GM12878 (cell line): ENCODE results near the gene JMJD4. TPM values are rescaled to one million over a fixed set of nuclear protein-coding genes. Genes with fewer than 3 reads are reported as not detected.

ENCODE experiments used
- ATAC-seq: fragments of 200-7000 bp; cut with Tn5 transposase; 3 replicates; pipeline ENCODE4 v1.9.1; 2020; ENCODE audit warnings: mild to moderate bottlenecking, moderate library complexity
- BruUV-seq: library from RNA; stranded (reverse); fragments of 400-500 nt; replicated peaks from 2 replicates; lab custom pipeline; 2021; lab: Mats Ljungman, UMichigan
- CTCF ChIA-PET: fragments of 300-600 bp; sonication (Branson Sonifier 250); formaldehyde crosslinking; extraction: SDS; loops from one replicate; lab custom pipeline; 2021; ENCODE audit warnings: inconsistent platforms; lab: Yijun Ruan, JAX
- POLR2A ChIA-PET: fragments of 350-600 bp; formaldehyde crosslinking; extraction: SDS; loops from one replicate; lab custom pipeline; 2021; ENCODE audit warnings: inconsistent platforms; lab: Charles Lee
- RAD21 ChIA-PET: fragments of 300-600 bp; sonication (Branson Sonifier 250); formaldehyde crosslinking; loops from one replicate; lab custom pipeline; 2023; ENCODE audit warnings: antibody characterized with exemption; ENCODE audit not compliant: unreplicated experiment; lab: Charles Lee
- SMC1A ChIA-PET: fragments of 300-600 bp; sonication (Branson Sonifier 250); formaldehyde crosslinking; loops from one replicate; lab custom pipeline; 2023; ENCODE audit not compliant: unreplicated experiment, uncharacterized antibody; lab: Charles Lee
- DNase-seq: peaks from one replicate; pipeline ENCODE4 v3.0.0-alpha.2; 2011; ENCODE audit warnings: low read depth, low spot score
- FAIRE-seq: peaks from 3 replicates; lab custom pipeline; 2011; peaks lifted over from hg19 to GRCh38; lab: Jason Lieb, UNC
- H2AFZ ChIP-seq: 2 replicates; pipeline ENCODE4 v1.6.0; 2011; ENCODE audit warnings: low read depth, low read length, control low read depth; ENCODE audit not compliant: control insufficient read depth
- H3K27ac ChIP-seq: 2 replicates; pipeline ENCODE4 v1.5.1; 2011; ENCODE audit warnings: control low read depth; ENCODE audit not compliant: control insufficient read depth, insufficient read depth
- H3K27me3 ChIP-seq, 2 experiments: replicated peaks in 1 of 2; 2 replicates each; pipeline versions ENCODE4 v1.6.0 to v1.6.1; 2011; ENCODE audit warnings: low read length in 1 of 2; ENCODE audit not compliant: control insufficient read depth in 2 of 2, insufficient read depth in 2 of 2
- H3K36me3 ChIP-seq, 2 experiments: 2 replicates each; pipeline ENCODE4 v1.5.1; 2011; ENCODE audit warnings: low read length in 1 of 2; ENCODE audit not compliant: control insufficient read depth in 2 of 2, insufficient read depth in 2 of 2
- H3K4me1 ChIP-seq: 2 replicates; pipeline ENCODE4 v1.6.1; 2011; ENCODE audit warnings: mild to moderate bottlenecking, low read length, moderate library complexity, mixed read lengths; ENCODE audit not compliant: control insufficient read depth, insufficient read depth
- H3K4me2 ChIP-seq: 2 replicates; pipeline ENCODE4 v1.6.0; 2011; ENCODE audit warnings: control low read depth; ENCODE audit not compliant: control insufficient read depth, insufficient read depth
- H3K4me3 ChIP-seq: fragments of 200-600 bp; sonication (generic); 2 replicates; pipeline ENCODE4 v1.5.1; 2016
- H3K79me2 ChIP-seq: 2 replicates; pipeline ENCODE4 v1.6.0; 2011; ENCODE audit warnings: low read length; ENCODE audit not compliant: control insufficient read depth, insufficient read depth
- H3K9ac ChIP-seq: 2 replicates; pipeline ENCODE4 v1.8.0; 2011; ENCODE audit warnings: low read length, control low read depth, mixed read lengths; ENCODE audit not compliant: control insufficient read depth, insufficient read depth
- H3K9me3 ChIP-seq: replicated peaks from 3 replicates; pipeline ENCODE4 v1.5.1; 2011; ENCODE audit warnings: mild to moderate bottlenecking, low read length; ENCODE audit not compliant: control insufficient read depth, insufficient read depth
- H4K20me1 ChIP-seq: 2 replicates; pipeline ENCODE4 v1.6.0; 2011; ENCODE audit not compliant: control insufficient read depth, insufficient read depth
- BHLHE40 ChIP-seq, 2 experiments: fragments of 450-650 bp in 1 of 2; IDR thresholded peaks; 2 replicates each; pipeline ENCODE4 v1.6.1; 2011 to 2017; ENCODE audit warnings: low read depth in 2 of 2, borderline replicate concordance in 1 of 2, improper control_type of control experiment in 1 of 2, low read length in 1 of 2, mild to moderate bottlenecking in 1 of 2
- CHD2 ChIP-seq: IDR thresholded peaks from 2 replicates; pipeline ENCODE4 v1.6.1; 2011; ENCODE audit warnings: low read depth, low read length, improper control_type of control experiment, borderline replicate concordance
- EED ChIP-seq: sonication (generic); IDR thresholded peaks from 2 replicates; pipeline ENCODE4 v1.6.1; 2016; ENCODE audit warnings: antibody characterized with exemption, low read depth
- HDAC2 ChIP-seq: fragments of 200-600 bp; sonication (generic); IDR thresholded peaks from 2 replicates; pipeline ENCODE4 v1.6.1; 2017
- MEF2A ChIP-seq: IDR thresholded peaks from 2 replicates; pipeline ENCODE4 v1.6.1; 2011; ENCODE audit warnings: low read depth, mild to moderate bottlenecking, low read length, moderate library complexity; ENCODE audit not compliant: insufficient read depth
- PRDM15 ChIP-seq: fragments of 450-650 bp; formaldehyde crosslinking; IDR thresholded peaks from 2 replicates; pipeline ENCODE4 v1.4.0; 2020; ENCODE audit warnings: mild to moderate bottlenecking, moderate library complexity
- RCOR1 ChIP-seq: conservative IDR thresholded peaks from 2 replicates; pipeline ENCODE4 v1.6.1; 2012; ENCODE audit warnings: low read depth, low read length, improper control_type of control experiment
- SRF ChIP-seq, 2 experiments: IDR thresholded peaks; 2 replicates each; pipeline ENCODE4 v1.6.1; 2011; ENCODE audit warnings: low read depth in 2 of 2, low read length in 2 of 2, mild to moderate bottlenecking in 1 of 2, moderate library complexity in 1 of 2
- TBL1XR1 ChIP-seq: IDR thresholded peaks from 2 replicates; pipeline ENCODE4 v1.6.1; 2012; ENCODE audit warnings: low read depth, low read length, improper control_type of control experiment
- ZBED1 ChIP-seq: IDR thresholded peaks from 2 replicates; pipeline ENCODE4 v1.6.1; 2016; ENCODE audit warnings: borderline replicate concordance
- ZNF687 ChIP-seq: fragments of 450-650 bp; IDR thresholded peaks from 2 replicates; pipeline ENCODE4 v1.6.1; 2017; ENCODE audit warnings: mild to moderate bottlenecking, moderate library complexity
- WGBS: methylation state at CpG from one replicate; pipeline ENCODE4 v1.1.6; 2016; ENCODE audit warnings: low lambda C conversion rate; ENCODE audit not compliant: insufficient replicate concordance, insufficient coverage; ENCODE audit errors: missing lambda C conversion rate; 5-methylcytosine and 5-hydroxymethylcytosine counted together
- in situ Hi-C: fragments of 300-500 bp; cut with MboI; formaldehyde crosslinking; loops from 9 replicates; pipeline ENCODE4 v1.14.3; 2018; ENCODE audit warnings: mixed read lengths
- intact Hi-C: fragments of 100-400 bp; cut with micrococcal nuclease; formaldehyde crosslinking; loops from one replicate; pipeline ENCODE4 v1.14.2; 2022; ENCODE audit not compliant: unreplicated experiment
- polyA plus RNA-seq, 11 experiments: library from polyadenylated mRNA; depleted of rRNA in 4 of 11; unstranded in 6 of 11; stranded (reverse) in 5 of 11; fragments of >200 nt; fragmentation: Nextera tagmentation in 4 of 11; fragmentation: Illumina TruSeq in 1 of 11; extraction: Ambion mirVana in 4 of 11; extraction: Trizol in 1 of 11; gene quantifications; 1 replicate in 1 of 11; 2 replicates in 10 of 11; pipeline versions ENCODE4 v1.2.1 to v1.2.3, GENCODE V29; 2011 to 2016; ENCODE audit warnings: inconsistent platforms in 2 of 11, missing spikeins in 2 of 11, low read depth in 1 of 11
- total RNA-seq, 4 experiments: library from RNA; depleted of rRNA in 3 of 4; stranded (reverse); fragments of >200 nt in 3 of 4; fragmentation: Illumina TruSeq in 1 of 4; extraction: Trizol in 1 of 4; gene quantifications; 2 replicates each; pipeline versions ENCODE4 v1.2.1 to v1.2.3, GENCODE V29; 2013 to 2021

The JMJD4 gene
- total and polyA plus RNA-seq, 10 of the 15 experiments (the other 5 are each of a cell fraction or from before 2014, with no cell fraction given): 0.89 to 38.3 (median 18.4) TPM

GRCh38 chr1:227731241-227731677 lies 3.8 kb downstream of the JMJD4 start:
- no peak for DNase-seq

More at GRCh38 chr1:227731241-227731677, 3.8 kb downstream of the JMJD4 start:
- in situ Hi-C loops (no loop called here), intact Hi-C loops (loop anchor here (10.0 kb wide), 1 partner anchor 54 kb away; no protein-coding TSS in a partner anchor)
- Histone ChIP-seq H3K27me3 (no peaks in the 10 kb centered on the region), H3K79me2 (peaks cover 24% of the 10 kb centered on the region), H3K9me3 (peaks cover 2% of the 10 kb centered on the region; the same call in 2 of the 3 replicates), H3K4me2 (no peak overlapping the region), H3K4me1 (peaks cover 17% of the 10 kb centered on the region), H3K4me3 (no peak overlapping the region), H3K9ac (no peak overlapping the region), H4K20me1 (no peaks in the 10 kb centered on the region), H3K36me3 (peaks cover 0 to 6% of the 10 kb centered on the region in 2 experiments; a peak in 3 of 4 replicates), H2AFZ (no peak overlapping the region), H3K27ac (no peak overlapping the region)
- FAIRE-seq (no peak), ATAC-seq (no peak)
- ChIA-PET POLR2A (interaction anchor here (0.6 kb wide), 1 partner anchor 750 kb away, joined by 3 read pairs; no protein-coding TSS in a partner anchor), CTCF (interaction anchor here (1.2 to 1.7 kb wide), 2 partner anchors 30 to 268 kb away, joined by 3 read pairs; no protein-coding TSS in a partner anchor), SMC1A (no interaction called here), RAD21 (no interaction called here)
- BruUV-seq: no TSS peak
- TF ChIP-seq ZBED1: no peak
- no peak for TF ChIP-seq HDAC2
- no peak for TF ChIP-seq EED
- TF ChIP-seq CHD2: no peak
- TF ChIP-seq MEF2A: no peak
- TF ChIP-seq PRDM15 (CRISPR knock-in tag): no peak
- TF ChIP-seq RCOR1: no peak
- TF ChIP-seq ZNF687: no peak
- TF ChIP-seq TBL1XR1: no peak
- TF ChIP-seq BHLHE40 (IDR thresholded peaks at IDR 0.05; ENCODE audit: borderline replicate concordance in 1 of 2, low read depth in 2 of 2, low read length in 1 of 2): no peak
- TF ChIP-seq SRF (IDR thresholded peaks at IDR 0.05; ENCODE audit: low read depth in 2 of 2, low read length in 2 of 2): no peak
- 79% methylated on average over 11 of the region's 11 CpGs for WGBS
